Activated CD8-positive, alpha-beta memory T cell treated with anti-CD3 and anti-CD28 coated beads for 1 hour (primary cell): Measurements from ENCODE around the gene FRMD4A.

Experiments used
- DNase-seq, 2 donors: peaks; one replicate each; pipeline ENCODE4 v3.0.0-alpha.2; 2020; ENCODE audit warnings: low read depth in 1 of 2; ENCODE audit errors: extremely low read depth in 1 of 2

FRMD4A gene

DNA sequence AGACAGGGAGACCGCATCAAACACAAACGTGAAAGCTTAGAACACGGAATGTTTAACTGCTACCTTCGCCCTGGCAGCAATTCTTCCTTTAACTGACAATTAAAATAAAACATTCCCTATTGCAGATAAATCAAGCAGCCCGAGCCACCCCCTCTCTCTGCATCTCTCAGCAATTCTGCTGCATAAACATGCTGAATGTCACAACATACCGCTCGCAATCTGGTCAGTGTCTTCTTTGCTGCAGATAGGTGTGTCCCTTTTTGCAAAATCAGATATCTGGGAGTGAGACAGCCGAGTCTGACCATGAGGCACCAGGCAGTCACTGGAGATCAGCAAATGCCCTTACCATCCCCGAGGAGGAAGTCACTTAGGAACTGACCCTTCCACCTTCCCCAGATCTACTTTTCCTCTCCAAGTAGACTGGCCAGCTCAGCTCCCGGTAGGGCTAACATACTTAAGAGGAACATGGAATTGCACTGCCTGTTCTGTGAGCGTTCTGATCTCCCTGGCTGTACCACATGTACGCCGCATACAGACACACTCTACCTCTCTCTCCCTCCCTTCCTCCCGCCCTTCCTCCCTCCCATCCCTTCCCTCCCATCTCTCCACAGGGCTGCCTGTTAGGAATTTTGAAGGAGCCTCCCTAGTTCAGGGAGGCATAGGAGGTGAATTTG is at the start of gene FRMD4A:
TSS of gene FRMD4A (minus strand) at position 537 of the 674 bp plus-strand sequence.
- no peak for DNase-seq

DNA sequence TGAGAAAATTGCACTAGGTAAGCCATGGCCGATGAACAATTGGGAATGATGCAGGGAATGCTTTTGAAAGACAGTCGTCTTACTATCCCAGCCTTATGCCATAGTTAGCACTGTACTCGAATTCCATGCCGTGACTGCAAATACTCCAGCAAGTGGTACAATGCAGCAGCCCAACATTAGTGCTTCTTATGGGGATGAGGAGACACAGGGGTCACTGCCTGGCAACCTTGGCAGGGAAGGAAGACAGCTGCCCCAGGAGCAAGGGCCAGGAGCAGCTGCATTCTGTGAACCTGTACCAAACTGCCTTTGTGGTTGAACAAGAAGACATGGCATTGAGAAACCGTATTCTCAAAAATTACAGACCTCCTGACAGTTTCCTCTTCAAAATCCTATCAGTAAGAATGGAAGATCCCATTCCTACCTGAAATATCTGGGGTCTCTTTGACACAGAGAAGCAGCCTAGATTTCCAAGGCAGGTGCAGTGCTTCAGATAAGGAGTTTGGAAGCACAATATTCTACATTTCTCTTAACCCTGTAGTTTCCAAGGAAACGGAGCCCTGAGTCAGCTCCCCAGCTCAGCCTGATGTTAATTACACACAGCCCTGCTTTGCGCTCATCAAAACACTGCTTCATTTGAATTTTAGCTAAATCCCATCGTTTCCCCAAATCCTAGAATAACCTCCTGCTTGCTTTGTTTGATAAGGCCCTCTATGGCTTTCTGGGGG is 49.0 kb upstream of the FRMD4A start:
- no peak for DNase-seq

DNA sequence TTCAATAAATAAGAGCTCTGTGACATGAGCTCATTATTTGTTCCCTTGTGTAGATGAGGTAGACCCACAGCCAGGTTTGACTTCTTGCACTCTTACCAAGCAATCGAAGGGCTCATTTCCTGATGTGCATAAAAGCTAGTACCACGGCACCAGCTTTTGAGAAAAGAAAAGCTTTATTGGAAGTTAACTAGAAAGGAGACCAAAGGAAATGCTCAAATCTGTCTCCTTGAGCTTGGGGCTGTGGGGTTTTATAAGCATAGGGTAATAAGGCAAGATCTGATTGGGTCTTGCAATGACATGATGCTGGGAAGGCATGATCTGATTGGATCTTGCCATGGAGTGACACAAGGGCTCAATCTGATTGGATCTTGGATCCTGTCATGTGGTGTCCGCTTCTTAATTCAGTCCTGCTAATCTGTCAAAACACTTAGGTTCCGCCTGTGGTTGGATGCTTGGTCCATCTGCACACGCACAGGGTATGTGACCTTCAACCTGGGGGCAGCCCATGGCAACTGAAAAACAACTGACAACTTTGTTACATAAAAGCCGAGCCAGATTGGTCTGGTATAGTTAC is 47.8 kb upstream of the FRMD4A start:
- DNase-seq = no peak

DNA sequence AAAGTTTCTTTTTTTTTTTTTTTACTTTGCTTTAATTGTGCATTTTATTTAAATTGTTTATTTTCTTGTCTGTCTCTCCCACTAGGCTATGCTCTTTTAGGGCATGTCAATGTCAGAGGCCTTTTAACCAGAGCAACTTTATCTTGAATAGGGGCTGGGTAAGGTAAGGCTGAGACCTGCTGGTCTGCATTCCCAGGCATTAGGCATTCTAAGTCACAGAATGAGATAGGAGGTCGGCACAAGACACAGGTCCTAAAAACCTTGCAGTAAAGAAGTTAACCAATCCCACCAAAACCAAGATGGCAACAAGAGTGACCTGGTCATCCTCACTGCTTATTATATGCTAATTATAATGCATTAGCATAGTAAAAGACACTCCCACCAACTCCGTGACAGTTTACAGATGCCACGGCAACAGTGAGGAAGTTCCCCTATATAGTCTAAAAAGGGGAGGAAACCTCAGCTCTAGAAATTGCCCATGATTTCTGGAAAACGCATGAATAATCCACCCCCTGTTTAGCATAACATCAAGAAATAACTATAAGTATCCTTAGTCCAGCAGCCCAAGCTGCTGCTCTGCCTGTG is 47.0 kb upstream of the FRMD4A start:
- no peak for DNase-seq

DNA sequence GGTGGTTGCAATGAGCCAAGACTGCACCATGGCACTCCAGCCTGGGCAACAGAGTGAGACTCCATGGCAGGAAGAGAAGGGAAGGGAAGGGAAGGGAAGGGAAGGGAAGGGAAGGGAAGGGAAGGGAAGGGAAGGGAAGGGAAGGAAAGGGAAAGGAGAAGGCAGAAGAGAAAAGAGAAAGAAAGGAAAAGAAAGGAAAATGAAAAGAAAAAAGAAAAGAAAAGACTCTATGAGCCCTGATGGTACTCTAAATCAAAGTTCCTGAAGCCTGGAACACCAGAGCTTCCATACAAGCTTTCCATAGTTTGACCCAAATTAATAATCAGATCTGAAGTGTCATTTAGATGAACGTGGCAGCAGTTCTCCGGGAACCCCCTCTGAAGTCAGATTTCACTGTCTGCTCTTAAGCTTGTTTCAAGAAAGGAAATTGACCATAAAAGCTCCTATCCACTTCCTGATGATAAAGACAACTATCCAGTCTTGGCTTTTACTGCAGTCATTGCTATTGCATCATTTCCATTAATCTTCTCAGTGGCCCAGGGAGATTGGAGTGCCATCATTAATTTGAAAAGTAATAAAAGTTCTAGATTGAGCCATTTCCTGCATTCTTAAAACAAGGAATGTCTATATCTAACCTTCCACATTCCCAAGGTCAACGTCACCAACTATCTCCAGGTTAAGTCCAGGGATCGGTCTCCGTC is 44.2 kb upstream of the FRMD4A start:
- no peak for DNase-seq

DNA sequence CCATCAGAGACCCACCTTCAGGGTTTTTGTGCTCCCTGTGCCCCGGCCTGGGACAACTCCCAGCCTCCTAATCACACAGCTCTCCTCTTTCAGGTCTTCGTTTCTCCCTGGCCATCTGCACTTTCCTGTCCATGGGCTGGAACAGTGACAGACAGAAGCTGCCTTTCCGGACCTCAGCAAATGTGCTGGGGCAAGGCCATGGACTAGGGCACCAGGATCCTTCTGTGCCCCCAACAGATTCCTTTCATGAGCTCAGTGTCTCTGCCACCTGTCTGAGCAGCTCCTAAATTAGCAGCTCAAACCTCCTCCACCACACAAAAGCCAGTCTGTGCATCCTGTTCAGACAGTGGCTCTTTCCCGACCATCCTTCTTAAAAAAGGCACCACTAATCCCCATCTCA is 41.9 kb upstream of the FRMD4A start:
- no peak for DNase-seq

DNA sequence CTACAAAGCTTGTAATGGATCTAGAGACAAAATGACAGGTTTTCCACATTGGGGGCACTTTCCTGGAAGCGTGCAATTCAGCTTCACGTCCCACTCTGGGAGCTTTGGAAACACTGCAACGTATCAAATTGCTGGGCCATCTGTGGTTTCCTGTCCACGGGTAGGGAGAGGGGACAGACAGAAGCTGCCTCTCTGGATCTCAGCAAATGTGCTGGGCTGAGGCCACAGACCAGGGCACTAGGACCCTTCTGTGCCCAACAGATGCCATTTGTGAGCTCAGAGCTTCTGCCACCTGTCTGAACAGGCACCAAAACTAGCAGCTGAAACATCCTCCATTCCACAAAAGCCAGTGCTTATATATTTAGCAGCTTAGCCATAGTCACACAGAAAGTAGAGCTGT is 40.9 kb upstream of the FRMD4A start:
- no peak for DNase-seq

DNA sequence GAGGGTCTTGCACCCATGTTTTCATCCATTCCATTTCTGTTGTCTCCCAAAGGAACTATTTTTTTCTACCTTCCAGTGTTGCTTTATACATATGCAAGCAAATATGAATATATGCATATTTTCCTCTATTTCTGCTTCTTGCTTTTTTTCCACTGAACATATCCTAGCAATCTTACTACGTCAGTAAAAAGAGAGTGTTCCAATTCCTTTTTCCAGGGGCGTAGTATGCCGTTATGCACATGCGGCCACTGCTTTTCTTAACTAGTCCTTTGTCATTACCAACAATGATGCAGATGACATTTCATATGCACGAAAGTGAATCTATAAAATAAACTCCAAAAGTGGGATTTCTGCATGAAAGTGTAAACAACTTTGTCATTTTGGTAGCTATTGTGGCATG is 40.2 kb upstream of the FRMD4A start:
- no peak for DNase-seq

DNA sequence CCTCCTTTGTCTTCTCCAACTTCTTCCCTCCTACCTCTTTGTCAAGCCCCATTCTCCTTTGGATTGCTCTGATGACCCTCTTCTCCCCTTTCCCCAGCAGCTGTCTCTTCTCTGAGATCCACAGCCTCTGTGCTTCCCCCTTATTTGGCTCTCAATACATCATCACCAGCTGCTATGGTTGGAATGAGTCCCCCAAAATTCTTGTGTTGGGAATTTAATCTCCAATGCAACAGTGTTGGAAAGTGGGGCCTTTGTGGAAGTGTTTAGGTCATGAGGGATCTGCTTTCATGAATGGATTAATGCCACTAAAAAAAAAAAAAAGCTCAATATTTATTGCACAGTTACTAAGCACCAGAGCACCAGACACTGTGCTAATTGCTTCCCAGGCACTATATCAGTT is 39.2 kb upstream of the FRMD4A start:
- DNase-seq = no peak

DNA sequence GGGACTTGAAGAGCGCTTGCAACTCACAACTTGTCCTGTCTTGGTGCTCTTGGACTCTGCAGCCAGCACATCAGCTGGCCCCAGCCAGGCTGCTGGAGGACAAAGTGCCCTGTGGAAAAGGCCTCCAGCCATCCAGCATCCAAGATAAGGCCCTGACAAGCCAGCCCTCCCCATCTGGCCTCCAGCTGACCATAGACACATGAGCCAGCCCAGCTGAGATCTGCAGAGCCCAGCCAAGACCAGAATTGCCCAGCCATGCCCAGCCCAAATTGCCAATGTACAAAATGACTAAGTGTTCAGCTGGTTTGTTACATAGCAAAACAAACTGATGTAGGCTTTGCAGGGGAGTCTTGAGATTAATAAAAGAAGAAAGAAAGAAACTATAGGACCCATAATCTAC is 36.0 kb upstream of the FRMD4A start:
- no peak for DNase-seq

DNA sequence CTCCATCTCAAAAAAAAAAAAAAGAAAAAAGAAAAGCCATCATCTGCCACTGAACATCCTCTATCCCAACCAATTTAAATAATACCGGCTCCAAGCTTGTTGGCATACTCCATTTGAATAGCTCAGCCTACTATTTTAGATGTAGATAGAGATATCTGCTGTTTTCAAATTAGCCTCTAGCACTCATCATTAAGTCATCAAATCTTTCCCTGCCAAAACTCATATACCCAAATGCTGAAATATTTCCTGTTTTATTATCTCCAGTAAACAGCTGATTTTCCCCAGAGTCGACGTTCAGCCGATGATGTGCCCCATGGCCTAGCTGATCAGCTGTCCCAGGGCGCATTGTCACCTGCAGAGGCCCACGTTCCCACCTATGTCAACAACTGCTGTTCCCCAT is 34.5 kb upstream of the FRMD4A start:
- DNase-seq = no peak

DNA sequence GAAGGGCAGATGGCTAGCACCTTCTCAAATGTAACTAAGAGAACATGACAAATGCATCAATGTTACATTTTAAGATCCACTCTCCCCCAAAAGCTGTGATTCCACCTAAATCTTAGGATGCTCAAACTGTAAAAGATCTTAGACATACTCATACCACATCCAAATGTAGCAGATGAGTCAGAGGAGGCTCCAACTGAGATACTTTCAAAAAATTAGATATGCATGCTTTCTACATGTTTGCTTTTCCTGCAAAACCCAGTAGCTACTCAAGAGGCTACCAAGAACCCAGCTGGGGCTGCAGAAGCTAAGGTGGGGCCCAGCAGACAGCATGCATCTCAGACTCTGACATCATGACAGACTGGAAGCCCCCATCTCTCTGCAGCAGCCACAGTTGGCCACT is 31.4 kb upstream of the FRMD4A start:
- DNase-seq = no peak

DNA sequence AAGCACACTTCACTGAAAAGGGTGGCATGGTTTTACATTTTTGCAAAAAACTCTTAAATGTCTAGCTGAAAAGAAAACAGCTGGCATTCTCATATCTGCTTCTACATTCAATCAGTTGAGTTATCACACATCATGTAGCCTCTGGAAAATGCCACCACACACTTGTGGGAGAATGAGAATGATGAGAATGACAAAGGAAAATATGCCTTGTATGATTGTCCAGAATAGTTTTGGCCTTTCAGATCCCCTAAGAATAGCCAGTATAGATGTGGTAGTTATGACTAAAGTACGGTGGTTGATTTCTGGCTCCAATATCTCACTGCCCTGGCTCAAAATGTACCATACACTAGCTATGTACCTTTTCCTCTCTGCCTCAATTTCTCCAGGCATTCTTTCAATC is 30.2 kb upstream of the FRMD4A start:
- DNase-seq = no peak

DNA sequence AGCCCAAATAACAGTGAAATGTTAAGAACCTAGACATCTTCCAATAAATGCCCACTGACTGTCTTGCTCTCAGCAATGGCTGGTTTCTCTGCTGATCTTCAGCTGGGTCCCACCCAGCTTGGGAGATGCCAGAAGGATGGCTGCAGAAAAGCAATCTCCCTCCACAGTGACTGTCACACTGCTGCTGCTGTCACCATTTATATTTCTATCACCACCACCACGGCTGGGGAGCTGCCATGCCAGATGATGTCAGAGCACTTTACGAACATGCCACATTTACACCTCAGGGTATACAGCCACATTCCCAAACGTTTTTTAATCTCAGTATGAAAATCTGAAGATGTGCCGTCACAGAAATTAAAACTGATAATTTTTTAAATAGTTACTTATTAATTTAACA is 29.8 kb upstream of the FRMD4A start:
- no peak for DNase-seq

DNA sequence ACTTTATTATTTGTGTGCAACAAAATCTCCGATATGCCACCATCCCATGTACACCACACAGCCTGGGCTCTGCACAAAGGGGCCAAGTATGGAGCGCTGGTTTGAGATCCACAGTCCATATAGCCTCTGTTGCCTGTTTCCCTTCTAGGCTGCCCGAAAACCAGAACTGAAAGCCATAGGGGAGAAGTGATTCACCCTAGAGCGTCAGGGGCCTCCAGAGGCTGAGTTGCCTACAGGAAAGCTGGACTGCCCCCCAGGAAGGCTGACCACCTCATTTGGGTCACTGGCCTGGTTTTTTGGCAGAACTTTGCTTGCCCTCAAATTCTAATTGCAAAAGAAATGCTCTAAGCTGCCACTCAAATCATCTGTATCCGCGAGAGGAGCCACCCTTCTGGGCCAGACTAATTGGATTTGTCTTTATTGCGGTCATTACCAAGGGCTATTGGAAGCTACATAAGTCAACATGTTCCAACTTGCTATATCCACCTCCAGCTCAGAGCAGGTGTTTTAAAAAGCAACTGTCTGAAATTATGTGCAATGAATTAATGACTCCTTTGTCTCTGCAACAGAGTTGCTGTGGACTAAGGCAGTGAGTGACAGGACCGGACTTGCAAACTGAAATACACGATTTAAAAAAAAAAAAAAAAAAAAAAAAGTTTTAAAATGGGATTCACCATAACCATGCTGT is 28.3 kb upstream of the FRMD4A start:
- DNase-seq = no peak

DNA sequence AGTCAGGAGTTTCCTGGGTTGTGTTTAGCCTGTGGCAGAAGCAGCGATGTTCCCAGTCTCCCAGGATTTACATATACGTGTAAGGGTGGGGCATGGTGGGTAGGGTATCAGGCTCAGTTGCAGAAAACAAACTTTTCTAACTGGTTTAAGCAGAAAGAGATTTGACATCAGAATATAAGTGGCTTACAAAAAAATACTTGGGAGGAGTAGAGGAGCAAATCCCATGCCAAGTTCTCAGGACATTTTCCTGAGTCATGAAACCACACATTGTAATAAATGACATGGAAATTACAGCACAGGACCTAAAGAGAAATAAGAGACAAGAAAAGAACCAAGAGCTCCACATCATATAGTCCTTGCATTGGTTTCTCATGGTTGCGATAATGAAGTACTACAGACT is 26.2 kb upstream of the FRMD4A start:
- DNase-seq = no peak

DNA sequence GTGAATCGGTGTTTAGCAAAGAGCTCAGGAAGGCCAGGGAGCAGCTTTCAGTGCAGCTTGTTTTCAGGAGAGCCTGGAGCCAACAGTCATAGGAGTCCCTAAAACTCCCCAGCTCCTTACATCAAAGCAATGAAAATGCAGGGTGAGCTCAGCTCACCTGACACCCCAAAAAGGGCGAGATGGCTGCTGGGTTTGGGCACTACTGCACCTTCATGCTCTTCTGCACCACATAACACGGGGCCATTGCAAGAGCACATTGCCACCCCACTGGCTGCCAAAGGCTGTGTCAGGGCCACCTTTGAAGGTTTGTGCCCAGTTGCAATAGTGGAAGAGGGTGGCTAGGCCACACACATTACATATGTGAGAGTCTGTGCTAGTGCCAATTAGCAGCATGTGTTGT is 25.0 kb upstream of the FRMD4A start:
- DNase-seq = no peak

DNA sequence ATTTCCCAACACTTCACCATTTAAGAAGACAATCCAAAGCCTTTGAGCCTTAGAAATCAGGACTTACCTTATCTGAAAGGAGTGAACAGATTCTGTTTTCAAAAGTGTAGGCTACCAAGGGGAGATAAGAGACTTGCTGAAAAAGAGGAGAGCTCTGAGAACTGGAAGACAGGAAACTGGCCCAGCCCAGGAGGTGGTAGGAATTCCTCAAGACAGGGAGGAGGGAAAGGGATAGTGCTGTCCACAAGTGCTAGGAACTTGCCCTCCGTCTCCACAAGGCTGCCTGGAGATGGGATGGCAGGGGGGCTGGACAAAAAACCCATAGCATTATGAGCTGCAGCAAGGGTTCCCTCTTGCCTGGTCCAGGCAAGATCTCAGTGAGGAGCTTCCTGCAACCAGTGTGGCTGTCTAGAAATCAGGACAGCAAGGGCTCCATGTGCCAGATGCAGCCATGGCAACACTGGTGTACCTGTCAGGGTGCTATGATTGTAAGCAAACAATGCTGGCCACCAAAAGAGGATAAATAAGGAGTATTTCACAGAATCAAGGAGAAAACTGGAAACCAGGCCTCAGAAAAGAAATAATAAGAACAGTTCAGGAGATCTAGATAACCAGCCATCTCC is 22.7 kb upstream of the FRMD4A start:
- DNase-seq = no peak

DNA sequence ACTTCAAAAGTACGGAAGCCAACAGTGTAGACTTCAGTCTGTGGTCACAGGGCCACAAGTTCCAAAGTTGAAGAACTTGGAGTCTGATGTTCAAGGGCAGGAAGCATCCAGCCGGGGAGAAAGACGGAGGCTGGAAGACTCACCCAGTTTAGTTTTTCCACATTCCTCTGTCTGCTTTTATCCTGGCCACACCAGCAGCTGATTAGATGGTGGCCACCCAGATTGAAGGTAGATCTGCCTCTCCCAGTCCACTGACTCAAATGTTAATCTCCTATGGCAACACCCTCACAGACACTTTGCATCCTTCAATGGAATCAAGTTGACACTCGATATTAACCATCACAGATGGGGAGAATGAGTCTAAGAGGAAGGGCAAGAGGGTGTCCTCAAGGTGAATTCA is 19.3 kb upstream of the FRMD4A start:
- DNase-seq = no peak

DNA sequence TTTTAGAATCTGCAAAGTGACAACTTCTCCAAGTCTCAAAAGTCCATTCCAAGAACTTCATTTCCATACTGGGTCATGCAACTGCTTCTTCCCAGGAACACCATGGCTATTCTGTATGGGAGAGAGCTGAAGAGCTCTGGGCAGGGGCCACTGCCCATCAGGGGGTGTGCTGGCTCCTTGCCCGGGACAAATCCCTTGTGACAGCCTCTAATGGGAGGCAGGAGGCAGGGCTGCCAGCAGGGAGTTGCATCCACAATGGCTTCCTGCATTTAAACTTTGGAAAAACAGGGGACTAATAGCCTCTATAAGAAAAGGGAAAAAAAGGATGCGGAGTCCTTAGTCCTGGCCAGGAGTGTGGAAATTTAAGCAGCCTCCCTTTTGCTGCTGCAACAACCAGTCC is 18.4 kb upstream of the FRMD4A start:
- no peak for DNase-seq
